Measurements from ENCODE around the gene ELL2.
"Not testable (repeated sequence)": the region's sequence is repeated elsewhere in the genome, so short reads cannot be mapped to it uniquely, and the experiment has no call there.

Gene ELL2

DNA sequence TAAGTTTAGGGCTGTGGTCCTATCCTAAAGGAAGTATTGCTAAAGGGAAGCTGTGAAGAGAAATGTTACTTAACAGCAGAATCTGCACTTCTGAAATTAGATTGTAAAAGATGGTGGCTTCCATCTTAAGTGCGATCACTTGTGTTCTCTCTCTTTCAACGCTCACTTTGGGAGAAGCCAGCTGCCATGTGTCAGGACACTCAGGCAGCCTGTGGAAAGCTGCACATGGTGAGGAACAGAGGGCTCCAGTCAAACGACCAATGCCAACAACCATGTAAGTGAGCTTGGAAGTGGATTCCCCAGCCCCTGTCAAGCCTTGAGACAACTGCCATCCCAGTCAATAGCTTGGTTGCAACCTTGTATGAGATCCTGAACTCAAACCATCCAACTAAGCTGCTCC lies 87.4 kb downstream of the ELL2 start:
- no peak for DNase-seq

DNA sequence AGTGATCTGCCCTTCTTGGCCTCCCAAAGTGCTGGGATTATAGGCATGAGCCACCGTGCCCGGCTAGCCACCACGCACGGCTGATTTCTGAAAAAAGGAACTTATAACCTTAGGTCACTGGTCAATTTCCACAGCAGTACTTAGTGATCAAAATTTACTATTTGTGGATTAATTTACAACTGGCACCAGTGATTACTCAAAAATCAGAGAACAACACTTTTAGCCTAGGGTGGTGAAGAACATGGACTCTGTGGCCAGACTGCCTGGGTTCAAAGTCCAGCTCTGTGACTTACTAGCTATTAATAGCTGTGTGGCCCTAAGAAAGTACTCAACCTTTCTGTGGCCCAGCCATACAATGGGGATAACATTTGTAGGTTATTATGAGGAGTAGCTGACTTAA lies 88.3 kb downstream of the ELL2 start:
- no peak for DNase-seq

DNA sequence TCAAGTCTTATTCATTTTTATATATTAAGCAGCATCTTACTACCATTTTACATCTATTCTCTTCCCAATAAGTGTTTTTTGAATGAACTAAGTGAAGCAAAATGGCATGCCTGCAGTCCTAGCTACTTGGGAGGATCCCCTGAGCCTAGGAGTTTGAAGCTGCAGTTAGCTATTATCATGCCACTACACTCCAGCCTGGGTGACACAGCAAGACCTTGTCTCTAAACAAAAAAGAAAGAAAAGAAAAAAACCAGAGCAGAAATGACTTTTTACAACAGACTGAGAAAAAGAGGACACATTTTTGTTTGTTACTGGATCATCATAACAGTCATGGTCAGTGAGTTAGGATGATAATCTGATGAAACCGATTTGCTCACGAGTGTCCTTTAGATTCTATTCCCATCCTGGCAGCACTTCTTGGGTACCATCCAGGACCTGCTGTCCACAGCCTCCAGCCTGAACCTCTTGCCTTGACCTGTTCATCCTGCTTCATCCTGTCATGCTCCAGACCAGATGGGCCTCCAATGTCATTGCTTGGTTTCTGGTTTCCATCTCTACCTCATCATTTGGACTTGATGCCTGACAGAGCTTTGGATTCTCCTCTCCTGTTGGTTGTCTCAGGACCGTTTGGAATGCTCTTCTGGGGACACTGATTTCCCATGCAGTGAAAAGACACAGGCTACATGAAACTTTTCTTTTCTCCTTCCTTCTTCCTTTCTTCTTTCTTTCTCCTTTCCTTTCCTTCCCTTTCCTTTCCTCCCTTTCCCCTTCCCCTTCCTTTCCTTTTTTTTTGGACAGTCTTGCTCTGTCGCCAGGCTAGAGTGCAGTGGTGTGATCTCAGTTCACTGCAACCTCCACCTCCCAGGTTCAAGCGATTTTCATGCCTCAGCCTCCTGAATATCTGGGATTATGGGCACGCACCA lies 89.0 kb downstream of the ELL2 start:
- no peak for DNase-seq

DNA sequence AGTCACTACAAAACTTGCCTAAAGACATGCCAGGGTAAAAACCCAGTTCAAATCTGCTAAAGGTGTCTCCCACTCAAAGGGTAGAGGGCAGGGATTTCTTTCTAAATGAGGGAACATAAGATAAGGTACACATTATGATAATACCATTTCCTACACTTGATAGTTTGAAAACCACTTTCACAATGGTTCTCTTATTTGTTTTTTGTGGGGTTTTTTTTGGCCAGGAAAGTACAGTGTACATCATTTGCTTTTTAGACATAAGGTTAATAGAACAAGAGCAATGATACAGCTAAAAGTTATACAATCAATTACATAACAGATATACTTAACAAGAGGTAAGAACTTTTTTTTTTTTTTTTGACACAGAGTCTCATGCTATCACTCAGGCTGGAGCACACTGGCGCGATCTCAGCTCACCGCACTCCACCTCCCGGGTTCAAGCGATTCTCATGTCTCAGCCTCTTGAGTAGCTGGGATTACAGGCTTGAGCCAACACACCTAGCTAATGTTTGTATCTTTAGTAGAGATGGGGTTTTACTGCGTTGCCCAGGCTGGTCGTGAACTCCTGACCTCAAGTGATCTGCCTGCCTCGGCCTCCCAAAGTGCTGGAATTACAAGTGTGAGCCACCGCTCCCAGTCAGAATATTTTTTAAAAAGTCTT lies 90.4 kb downstream of the ELL2 start:
- no peak for DNase-seq

DNA sequence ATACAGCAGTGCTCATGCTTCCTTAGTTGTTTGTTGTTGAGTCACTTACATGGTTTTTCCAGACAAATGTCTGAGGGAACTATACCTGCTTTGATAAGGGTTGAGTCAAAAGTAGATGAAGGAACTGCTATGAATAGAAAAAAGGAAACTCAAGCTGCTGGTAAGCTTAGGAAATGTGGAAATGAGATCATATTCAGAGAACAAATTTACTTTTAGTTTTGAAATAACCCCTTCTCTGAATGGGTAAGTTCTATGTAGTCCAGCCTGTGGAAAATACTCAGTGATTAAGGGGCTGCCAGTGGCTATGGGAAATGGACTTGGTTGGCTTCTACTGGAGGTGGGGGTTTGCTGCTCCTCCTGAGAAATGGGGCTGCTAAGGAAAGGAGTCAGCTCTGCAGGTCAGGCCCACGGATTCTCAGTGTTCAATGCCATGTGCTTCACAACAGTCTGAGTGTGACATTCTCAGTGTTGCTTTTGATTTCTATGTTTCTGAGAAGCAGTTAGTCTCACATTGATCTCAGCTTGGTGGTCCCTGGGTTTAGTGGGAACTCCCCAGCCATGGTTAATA lies 91.5 kb downstream of the ELL2 start:
- DNase-seq = no peak

DNA sequence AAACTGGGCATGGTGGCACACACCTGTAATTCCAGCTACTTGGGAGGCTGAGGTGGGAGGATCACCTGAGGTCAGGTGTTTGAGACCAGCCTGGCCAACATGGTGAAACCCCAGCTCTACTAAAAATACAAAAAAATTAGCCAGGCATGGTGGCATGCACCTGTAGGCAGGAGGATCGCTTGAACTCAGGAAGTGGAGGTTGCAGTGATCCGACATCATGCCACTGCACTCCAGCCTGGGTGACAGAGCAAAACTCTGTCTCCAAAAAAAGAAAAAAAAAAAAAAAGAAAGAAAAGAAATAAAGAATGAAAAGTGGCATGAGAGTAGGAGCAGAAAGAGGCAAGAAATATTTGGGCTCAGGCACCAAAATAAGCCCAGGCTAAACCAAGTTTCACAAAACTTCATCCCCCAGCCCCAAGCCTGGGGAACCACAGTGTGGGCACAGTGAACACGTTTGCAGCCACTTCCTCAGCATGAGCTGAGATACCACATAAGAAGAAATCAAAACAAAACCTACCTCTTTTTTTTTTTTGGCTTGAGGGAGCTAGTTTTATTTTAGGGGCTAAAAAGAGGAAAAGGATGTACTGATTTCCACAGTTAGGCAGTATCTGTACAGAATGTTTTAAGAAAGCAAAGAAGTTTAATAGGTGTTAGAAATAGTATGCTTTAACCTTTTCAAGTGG lies 92.3 kb downstream of the ELL2 start:
- not testable (repeated sequence) for DNase-seq

DNA sequence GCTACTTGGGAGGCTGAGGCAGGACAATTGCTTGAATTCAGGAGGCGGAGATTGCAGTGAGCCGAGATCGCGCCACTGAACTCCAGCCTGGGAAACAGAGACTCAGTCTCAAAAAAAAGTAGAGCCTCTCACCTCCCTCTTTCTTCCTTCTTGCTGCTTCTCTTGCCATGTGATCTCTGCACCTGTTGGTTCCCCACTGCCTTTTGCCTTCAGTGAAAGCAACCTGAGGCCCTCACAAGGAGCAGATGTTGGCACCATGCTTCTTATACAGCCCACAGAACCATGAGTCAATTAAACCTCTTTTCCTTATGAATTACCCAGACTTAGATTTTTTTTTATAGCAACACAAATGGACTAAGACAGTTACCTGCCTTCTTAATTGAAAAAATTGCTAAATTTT lies 93.5 kb downstream of the ELL2 start:
- DNase-seq = no peak

DNA sequence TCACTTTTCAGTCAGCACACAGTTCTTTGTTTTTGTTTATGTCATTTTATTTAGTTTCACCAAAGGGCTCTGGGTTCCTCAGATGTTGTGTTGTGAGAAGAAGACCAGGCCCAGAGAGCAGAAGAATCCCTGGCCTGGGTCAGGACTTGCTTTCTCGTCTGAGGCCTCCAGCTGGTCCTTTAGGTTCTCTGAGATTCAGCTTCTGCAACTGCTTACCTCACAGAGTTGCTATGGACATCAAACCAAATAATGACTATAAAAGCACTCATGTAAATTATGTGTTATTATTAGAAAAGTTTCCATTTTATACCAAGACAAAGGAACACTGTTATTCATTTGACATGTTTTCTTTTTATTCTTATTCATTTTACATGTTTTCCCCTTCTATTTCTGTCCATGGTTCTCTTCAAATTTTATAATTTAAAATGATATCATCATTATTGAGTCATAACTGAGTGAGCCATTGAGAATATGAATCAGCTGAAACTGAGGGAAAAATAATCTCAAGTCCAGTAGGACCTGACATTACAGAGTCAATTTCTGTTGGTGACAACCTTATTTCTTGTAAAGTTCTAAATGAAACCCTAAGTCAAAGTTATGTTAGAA lies 95.1 kb downstream of the ELL2 start:
- DNase-seq = no peak

DNA sequence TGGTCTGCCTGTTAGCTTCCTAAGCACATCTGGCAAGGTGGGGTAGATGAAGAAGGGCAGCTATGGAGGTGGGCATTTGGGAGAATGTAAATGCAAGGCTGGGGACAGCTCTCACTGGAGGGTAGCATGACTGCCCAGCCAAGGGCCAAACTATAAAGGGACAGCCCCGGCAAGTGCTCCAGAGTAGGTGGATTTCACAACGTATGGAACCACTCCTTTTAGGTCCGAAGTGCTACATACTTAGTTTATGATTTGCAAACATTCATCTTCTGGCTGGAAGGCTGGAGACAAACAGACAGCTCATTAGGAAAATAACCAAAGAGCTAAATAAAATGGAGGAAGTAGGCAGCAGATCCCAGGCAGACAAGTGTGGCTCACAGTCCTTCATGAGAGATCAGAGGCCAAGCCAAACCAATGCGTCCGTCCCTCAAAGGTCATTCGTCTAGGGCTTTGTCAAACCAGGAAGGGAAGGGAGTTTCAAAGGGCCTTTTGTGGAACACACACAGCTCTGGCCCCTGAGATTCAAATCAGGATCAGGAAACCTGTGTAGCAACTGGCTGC lies 96.6 kb downstream of the ELL2 start:
- DNase-seq = no peak

DNA sequence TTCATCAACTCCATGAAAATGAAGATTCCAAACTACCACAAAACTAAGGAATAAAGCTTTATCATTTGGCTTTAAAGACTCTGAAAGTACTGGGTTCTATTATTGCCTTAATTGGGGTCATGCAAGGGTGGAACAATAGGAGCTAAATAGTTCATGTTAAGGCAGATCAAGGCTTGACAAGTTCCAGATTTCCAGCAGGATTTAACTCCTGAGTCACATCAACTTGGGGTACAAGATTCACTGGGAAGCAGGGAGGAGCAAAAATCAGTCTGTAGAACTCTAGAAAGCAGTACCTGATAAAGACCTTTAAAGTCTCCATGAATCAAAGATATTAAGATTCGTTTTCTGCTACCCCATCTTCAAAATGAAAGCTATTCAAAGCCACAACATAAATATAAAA lies 97.2 kb downstream of the ELL2 start:
- DNase-seq = no peak

DNA sequence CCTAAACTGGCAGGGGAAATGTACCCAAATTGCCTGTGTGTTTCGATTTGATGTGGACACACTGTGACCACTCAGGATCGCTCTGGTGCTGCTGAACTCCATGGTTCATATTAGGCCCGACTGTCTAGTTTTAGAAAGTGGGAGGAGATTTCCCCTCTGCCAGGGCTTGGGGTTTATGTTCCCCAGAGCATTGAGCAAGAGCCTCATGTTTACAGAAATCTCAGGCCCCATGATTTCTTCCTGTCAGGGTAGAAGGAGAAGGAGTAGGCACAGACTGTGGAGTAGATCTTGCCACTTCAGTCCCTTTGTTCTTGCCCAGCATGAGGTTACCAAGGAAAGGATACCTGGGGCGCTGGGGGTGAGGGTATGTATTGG lies 98.3 kb downstream of the ELL2 start:
- no peak for DNase-seq

DNA sequence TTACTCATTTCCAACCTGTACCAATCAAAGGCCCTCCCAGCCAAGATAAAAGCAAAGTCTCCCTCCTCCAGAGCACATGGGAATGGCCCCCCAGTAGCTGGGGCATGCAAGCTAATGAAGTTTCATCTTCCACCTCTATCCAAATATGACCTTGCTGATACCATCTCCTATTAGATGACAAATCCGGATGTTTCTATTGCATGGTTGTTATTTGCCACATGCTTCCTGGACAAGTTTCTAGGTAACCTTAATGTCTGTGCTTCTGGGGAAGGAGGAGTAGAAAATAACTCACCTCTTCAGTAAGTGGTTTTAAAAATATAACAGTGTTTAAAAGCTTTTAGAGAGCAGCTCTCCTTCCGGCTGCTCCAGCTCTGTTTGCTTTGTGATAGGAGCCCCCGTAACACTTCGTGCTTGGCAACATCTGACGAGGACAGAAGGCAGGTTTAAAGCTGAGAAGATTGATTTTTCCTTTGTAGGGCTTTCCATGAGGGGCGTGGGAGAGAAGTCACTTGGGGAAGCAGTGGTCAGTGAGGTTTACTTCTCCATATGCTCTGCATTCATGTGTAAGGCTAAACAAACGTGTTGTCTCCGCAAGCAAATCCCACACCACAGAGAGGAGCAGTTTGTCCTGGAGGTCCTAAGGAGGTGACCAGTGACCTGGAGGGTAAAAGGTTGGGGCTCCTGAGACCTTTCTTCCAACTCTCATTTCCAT lies 98.8 kb downstream of the ELL2 start:
- no peak for DNase-seq

DNA sequence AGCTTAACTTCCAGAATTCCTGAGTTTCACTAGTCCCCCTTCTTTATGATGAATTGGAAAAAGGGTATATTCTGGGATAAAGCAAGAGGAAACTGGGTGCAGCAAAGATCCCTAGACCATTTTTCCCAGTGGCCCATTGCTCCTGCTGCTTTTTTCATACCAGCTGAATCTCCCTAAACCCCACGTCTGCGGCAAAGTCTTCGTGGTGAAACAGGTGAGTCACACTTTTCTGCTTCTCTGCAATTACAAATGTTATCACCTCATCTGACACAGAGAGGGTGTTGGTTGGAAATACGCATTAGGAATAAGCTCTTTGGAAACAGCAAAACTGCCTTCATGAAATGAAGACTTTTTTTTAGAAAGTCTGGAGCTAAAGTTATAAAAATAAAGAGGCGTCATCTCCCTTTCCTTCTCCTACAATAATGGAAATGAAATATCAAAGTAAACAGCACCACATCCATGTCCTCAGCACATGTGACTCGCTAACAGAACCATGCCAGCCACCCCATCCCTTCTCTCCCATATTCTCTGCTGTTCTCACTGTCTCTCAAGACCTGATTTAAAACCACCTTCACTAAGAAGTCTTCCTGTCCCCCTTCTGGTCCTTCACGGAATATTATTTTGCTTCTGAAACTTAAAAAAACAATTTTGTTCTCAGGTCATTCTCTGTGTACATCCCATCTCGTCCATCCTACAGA lies 99.6 kb downstream of the ELL2 start:
- DNase-seq = no peak

DNA sequence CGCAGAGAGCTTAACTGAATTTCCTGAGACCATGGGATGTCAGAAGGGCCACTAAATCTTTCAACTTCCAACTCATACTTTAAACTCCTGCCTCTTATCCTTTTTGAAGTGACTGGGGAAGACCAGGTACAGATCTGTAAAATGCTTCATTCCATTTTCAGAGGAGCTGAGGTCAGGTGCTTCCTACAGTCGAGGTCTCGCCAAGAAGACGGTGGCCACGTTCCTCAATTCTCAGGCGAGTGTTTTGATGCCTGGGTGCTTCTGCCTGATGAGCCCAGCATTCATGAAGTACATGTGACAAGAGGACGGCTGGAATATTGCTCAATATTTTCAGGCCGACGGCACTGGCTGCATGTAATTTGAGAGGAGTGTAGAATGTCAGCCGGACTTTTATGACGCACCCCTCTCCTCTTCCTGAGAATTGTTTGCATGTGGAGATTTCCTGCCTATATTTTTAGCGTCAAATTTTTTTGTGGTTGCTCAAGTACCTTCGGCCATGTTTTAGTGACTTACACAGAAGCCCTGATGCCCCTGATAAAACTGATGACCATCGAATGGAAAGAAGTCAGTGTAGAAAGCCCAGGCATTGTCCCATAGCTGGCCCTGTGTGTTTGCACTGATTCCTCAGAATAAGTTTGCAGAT lies 100.3 kb downstream of the ELL2 start:
- DNase-seq = no peak

DNA sequence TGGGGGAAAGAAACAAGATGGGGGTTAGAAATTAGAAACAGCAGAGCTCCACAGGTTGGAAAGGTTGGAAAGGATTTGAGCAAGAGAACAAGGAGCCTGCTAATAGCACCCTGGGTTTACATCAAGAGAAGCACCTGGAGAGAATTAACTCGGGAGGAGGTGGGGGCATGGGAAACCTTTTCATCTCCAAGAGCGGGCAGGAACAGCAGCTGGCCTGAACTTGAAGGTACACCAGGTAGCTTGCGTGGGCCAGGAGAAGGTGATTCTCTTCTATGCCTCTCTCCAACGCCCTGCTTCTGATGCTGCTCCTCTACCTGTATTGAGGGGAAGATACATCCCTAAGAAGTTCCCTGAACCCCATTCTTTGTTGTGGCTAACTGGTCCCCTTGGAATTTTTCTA lies 102.0 kb downstream of the ELL2 start:
- DNase-seq = no peak

DNA sequence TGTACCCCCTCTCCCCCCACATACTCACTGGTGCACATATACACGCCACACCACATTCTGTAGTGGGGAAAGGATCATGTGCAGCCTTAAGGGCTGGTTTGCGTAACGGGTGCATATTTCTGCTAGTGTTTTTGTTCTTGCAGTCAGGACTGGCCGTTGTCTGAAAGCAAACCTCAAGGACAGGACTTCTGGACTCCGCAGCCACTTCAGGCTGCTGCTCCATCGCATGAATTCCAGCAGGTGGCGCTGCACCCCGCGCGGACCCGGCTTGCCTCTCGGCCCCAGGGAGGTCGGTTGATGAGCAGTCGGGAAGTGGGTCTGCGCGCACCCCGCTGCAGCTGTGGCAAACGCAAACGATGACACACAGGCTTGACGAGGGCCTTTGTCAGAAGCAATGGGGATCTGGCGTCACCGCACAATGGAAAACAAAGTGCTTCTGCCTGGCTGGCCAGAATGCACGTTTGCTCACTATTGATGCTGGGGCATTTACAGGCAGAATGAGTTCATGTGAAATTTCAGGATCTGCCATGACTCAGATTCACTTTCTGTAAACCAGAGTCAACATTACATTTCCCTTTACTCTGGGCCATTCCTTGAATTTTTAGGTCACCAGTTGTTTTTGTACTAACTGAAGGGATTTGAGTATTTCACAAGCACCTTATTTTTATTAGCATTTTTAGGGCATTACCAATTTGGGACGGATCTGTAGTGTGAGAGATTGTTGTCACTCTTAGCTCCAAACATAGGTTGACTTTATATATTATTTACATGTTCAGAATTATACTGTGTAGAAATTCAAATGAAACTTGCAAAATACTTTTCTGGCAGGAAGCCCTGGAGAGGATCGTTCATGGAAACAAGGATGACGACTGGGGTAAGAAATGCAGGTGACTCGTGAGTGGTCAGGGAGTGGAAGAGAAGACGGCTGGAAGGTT lies 102.7 kb downstream of the ELL2 start:
- peak; percentile 67 for DNase-seq

DNA sequence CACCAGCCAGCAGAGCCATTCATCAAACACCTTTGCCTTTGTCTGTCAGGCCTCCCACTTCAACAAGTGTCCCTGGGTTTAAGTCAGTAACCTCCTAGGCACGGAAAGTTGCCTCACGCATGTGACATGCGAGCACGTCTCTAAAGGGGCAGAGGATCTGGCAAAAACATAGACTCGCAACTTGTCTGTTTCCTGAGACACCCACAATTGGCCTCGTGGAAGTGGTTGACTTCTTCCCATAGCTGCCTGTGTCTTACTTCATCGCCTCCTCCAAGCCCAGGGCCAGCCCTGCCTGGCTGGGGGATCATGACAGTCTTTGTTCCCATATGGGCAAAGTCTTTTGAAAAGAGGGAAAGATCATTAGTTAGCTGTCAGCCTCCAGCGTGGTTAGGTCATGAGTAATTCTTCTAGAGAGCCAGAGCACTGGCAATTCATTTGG lies 103.6 kb downstream of the ELL2 start:
- DNase-seq = no peak

DNA sequence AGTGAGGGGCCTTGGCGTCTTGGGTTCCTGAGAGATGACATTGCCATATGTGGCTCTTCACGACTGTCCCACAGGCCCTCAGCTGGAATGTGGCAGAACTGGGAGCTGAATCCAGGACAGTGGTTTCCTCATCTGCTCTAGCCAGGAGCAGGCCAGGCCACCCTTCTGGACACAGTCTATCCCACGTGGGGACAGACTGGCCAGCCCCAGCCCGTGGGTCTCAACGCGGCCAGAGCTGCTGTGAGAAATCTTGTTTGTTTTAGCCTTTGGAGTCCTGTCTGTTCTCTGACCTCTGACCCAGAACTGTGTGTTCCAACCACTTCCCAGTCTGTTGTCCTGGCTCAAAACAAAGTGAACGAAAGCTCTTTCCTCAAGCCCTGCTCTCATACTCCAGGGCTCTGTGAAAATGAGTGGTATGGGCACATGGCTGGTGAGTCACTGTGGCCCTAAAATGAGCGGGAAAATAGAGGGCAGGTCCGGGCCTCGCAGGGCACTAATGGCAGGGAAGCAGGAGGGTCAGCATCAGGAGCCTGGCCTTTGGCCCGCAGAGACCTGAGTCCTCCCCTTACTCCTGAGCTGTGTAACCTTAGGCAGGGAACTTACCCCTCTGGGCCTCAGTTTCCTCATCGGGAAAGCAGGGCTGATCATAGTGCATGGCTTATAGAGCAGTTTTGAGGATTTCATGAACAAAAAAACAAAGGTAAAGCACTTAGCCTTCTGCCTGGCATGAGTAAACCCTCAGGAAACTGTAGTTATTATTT lies 104.3 kb downstream of the ELL2 start:
- DNase-seq = no peak

DNA sequence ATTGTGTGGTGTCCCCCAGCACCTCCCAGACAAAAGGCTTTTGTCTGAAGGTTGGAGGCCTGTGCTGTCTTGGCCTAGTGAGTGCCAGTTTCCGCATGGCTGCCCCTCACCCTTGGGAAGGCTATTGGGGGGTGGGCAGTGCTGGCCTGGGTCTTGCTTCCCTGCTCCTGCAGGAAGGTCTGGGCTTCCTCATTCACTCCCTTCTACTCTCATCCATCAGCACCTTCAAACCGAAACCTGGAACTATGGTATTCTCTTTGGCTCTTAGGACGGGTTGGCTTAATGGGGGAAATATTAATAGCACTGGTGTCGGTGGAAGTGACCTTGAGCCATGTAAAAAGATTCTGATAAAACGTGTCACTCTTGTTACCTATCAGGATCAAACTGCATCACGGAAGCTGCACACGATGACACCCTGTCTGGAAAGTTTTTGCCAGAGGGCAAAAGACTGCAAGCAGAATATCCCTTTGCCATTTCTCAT lies 105.1 kb downstream of the ELL2 start:
- no peak for DNase-seq

All from NCI-H2171 treated with DMSO at 0.1 percent for 48 hours (cell line).